IMR-90 (cell line): Measurements from ENCODE around the gene MYO7B. TPM values are rescaled to one million over a fixed set of nuclear protein-coding genes. Genes with fewer than 3 reads are reported as not detected.

ENCODE experiments used
- ATAC-seq: fragments of 200-7000 bp; cut with Tn5 transposase; 2 replicates; pipeline ENCODE4 v1.9.1; 2020; ENCODE audit warnings: low read depth, mild to moderate bottlenecking, moderate library complexity
- BruUV-seq: library from RNA; stranded (reverse); fragments of 400-500 nt; replicated peaks from 2 replicates; lab custom pipeline; 2021; lab: Mats Ljungman, UMichigan
- CTCF ChIA-PET: fragments of 300-600 bp; formaldehyde crosslinking; extraction: SDS; loops from one replicate; lab custom pipeline; 2021; ENCODE audit warnings: antibody characterized with exemption; lab: Yijun Ruan, JAX
- POLR2A ChIA-PET: fragments of 300-600 bp; sonication (Branson Sonifier 250); formaldehyde crosslinking; loops from one replicate; lab custom pipeline; 2022; ENCODE audit warnings: antibody characterized with exemption; ENCODE audit not compliant: unreplicated experiment; lab: Charles Lee
- DNase-seq: peaks from one replicate; pipeline ENCODE4 v3.0.0; 2013
- H2AFZ ChIP-seq: replicated peaks from 2 replicates; pipeline ENCODE3; 2013; ENCODE audit warnings: low read length, mild to moderate bottlenecking; ENCODE audit not compliant: poor library complexity
- H2AK5ac ChIP-seq: 2 replicates; pipeline ENCODE4 v1.6.1; 2013; ENCODE audit warnings: low read depth, low read length, inconsistent platforms
- H2AK9ac ChIP-seq: replicated peaks from 2 replicates; pipeline ENCODE3; 2013; ENCODE audit warnings: mild to moderate bottlenecking, low read depth, low read length, moderate library complexity; ENCODE audit not compliant: poor library complexity
- H2BK120ac ChIP-seq: 2 replicates; pipeline ENCODE4 v1.6.1; 2013; ENCODE audit warnings: low read depth, low read length, inconsistent platforms
- H2BK15ac ChIP-seq: 3 replicates; pipeline ENCODE4 v1.6.1; 2013; ENCODE audit warnings: low read depth, low read length, inconsistent platforms
- H2BK20ac ChIP-seq: 2 replicates; pipeline ENCODE4 v1.6.1; 2013; ENCODE audit warnings: low read depth, mild to moderate bottlenecking, inconsistent platforms, low read length, moderate library complexity
- H2BK5ac ChIP-seq: 2 replicates; pipeline ENCODE4 v1.6.1; 2013; ENCODE audit warnings: mild to moderate bottlenecking, low read depth, low read length, inconsistent platforms; ENCODE audit not compliant: poor library complexity, severe bottlenecking
- H3K14ac ChIP-seq: replicated peaks from 2 replicates; pipeline ENCODE4 v1.6.1; 2013; ENCODE audit warnings: low read depth, low read length, inconsistent platforms
- H3K18ac ChIP-seq: 2 replicates; pipeline ENCODE4 v1.6.1; 2013; ENCODE audit warnings: low read depth, low read length, control low read depth
- H3K23ac ChIP-seq: 2 replicates; pipeline ENCODE4 v1.6.1; 2013; ENCODE audit warnings: low read depth, low read length, inconsistent platforms
- H3K27ac ChIP-seq: 2 replicates; pipeline ENCODE4 v1.5.1; 2013; ENCODE audit warnings: mild to moderate bottlenecking, control low read depth, low read length; ENCODE audit not compliant: insufficient read depth
- H3K27me3 ChIP-seq: 2 replicates; pipeline ENCODE4 v1.6.1; 2013; ENCODE audit warnings: low read length; ENCODE audit not compliant: control insufficient read depth, insufficient read depth
- H3K36me3 ChIP-seq: 2 replicates; pipeline ENCODE4 v1.6.1; 2013; ENCODE audit warnings: low read length, mixed read lengths; ENCODE audit not compliant: control insufficient read depth, insufficient read depth
- H3K4ac ChIP-seq: 2 replicates; pipeline ENCODE4 v1.6.1; 2013; ENCODE audit warnings: low read depth, low read length, inconsistent platforms
- H3K4me1 ChIP-seq: 2 replicates; pipeline ENCODE4 v1.6.1; 2013; ENCODE audit warnings: low read length, mixed read lengths; ENCODE audit not compliant: control insufficient read depth, insufficient read depth
- H3K4me2 ChIP-seq: 2 replicates; pipeline ENCODE4 v1.6.1; 2013; ENCODE audit warnings: low read depth, mild to moderate bottlenecking, control low read depth, low read length, moderate library complexity
- H3K4me3 ChIP-seq: 2 replicates; pipeline ENCODE4 v1.5.1; 2013; ENCODE audit warnings: low read depth, mild to moderate bottlenecking, control low read depth, low read length, moderate library complexity; ENCODE audit not compliant: insufficient read depth
- H3K56ac ChIP-seq: 2 replicates; pipeline ENCODE4 v1.6.1; 2013; ENCODE audit warnings: low read length, inconsistent platforms; ENCODE audit not compliant: insufficient read depth; ENCODE audit errors: extremely low read depth
- H3K79me1 ChIP-seq, 2 experiments: 2 replicates each; pipeline ENCODE4 v1.6.1; 2013; ENCODE audit warnings: low read length in 2 of 2, inconsistent platforms in 1 of 2, low read depth in 1 of 2
- H3K9ac ChIP-seq: 2 replicates; pipeline ENCODE4 v1.6.1; 2013; ENCODE audit warnings: low read depth, low read length, control low read depth
- H3K9me1 ChIP-seq: 2 replicates; pipeline ENCODE4 v1.6.1; 2013; ENCODE audit warnings: low read length, inconsistent platforms; ENCODE audit not compliant: insufficient read depth
- H3K9me3 ChIP-seq: 2 replicates; pipeline ENCODE4 v1.6.1; 2013; ENCODE audit warnings: low read length; ENCODE audit not compliant: control insufficient read depth, insufficient read depth
- H4K20me1 ChIP-seq: 2 replicates; pipeline ENCODE4 v1.6.1; 2013; ENCODE audit warnings: low read length, inconsistent platforms; ENCODE audit not compliant: insufficient read depth
- H4K5ac ChIP-seq: 2 replicates; pipeline ENCODE4 v1.6.1; 2013; ENCODE audit warnings: mild to moderate bottlenecking, low read depth, low read length, control low read depth
- H4K8ac ChIP-seq, 2 experiments: 2 replicates each; pipeline ENCODE4 v1.6.1; 2013; ENCODE audit warnings: low read depth in 2 of 2, low read length in 2 of 2, control low read depth in 1 of 2, inconsistent platforms in 1 of 2
- H4K91ac ChIP-seq: 2 replicates; pipeline ENCODE4 v1.6.1; 2013; ENCODE audit warnings: low read depth, low read length, inconsistent platforms; ENCODE audit not compliant: insufficient read depth
- BHLHE40 ChIP-seq: fragments of 150-350 bp; IDR thresholded peaks from 2 replicates; pipeline ENCODE4 v1.6.1; 2016; ENCODE audit warnings: mild to moderate bottlenecking, low read depth, low read length
- CEBPB ChIP-seq: IDR thresholded peaks from 2 replicates; pipeline ENCODE4 v1.6.1; 2012; ENCODE audit warnings: low read depth, low read length, improper control_type of control experiment
- FOS ChIP-seq: fragments of 150-350 bp; IDR thresholded peaks from 2 replicates; pipeline ENCODE4 v1.6.1; 2016; ENCODE audit warnings: low read depth, low read length
- MAZ ChIP-seq: IDR thresholded peaks from 2 replicates; pipeline ENCODE4 v1.6.1; 2012; ENCODE audit warnings: low read depth, mild to moderate bottlenecking, low read length, improper control_type of control experiment, moderate library complexity, borderline replicate concordance
- NFE2L2 ChIP-seq: fragments of 150-350 bp; IDR thresholded peaks from 2 replicates; pipeline ENCODE4 v1.6.1; 2016; ENCODE audit warnings: low read depth, mild to moderate bottlenecking, low read length
- RAD21 ChIP-seq: IDR thresholded peaks from 2 replicates; pipeline ENCODE4 v1.6.1; 2012; ENCODE audit warnings: low read length, improper control_type of control experiment
- RCOR1 ChIP-seq: IDR thresholded peaks from 2 replicates; pipeline ENCODE4 v1.6.1; 2012; ENCODE audit warnings: mild to moderate bottlenecking, low read length, improper control_type of control experiment; ENCODE audit not compliant: insufficient replicate concordance
- RFX5 ChIP-seq: IDR thresholded peaks from 2 replicates; pipeline ENCODE4 v1.8.0; 2012; ENCODE audit warnings: low read depth, mild to moderate bottlenecking, low read length, moderate library complexity
- WGBS, 2 experiments: methylation state at CpG; one replicate each; pipeline versions ENCODE4 v1.1.5 to v1.1.7; 2013; ENCODE audit warnings: missing lambda C conversion rate in 2 of 2; ENCODE audit not compliant: insufficient read length in 1 of 2; ENCODE audit errors: extremely low coverage in 2 of 2; 5-methylcytosine and 5-hydroxymethylcytosine counted together
- dilution Hi-C: fragments of 300-500 bp; cut with HindIII; formaldehyde crosslinking; loops from one replicate; pipeline ENCODE4 v1.14.3; 2018; ENCODE audit warnings: low sequenced_read_pairs; ENCODE audit not compliant: unreplicated experiment
- in situ Hi-C: fragments of 300-500 bp; cut with MboI; formaldehyde crosslinking; loops from 3 replicates; pipeline ENCODE4 v1.14.3; 2019; ENCODE audit warnings: low sequenced_read_pairs, inconsistent platforms, mixed read lengths
- intact Hi-C: fragments of 100-400 bp; cut with micrococcal nuclease; formaldehyde crosslinking; loops from 2 replicates; pipeline ENCODE4 v1.10.0; 2022
- polyA plus RNA-seq, 3 experiments: library from polyadenylated mRNA; depleted of rRNA; stranded (reverse); fragments of >200 nt; gene quantifications; 2 replicates each; pipeline ENCODE4 v1.2.3, GENCODE V29; 2012; ENCODE audit warnings: low replicate concordance in 1 of 3
- total RNA-seq: library from RNA; depleted of rRNA; stranded (reverse); fragments of >200 nt; gene quantifications from 2 replicates; pipeline ENCODE4 v1.2.3, GENCODE V29; 2012
- TF ChIP-seq, protein P1 (sequence below): fragments of 150-350 bp; IDR thresholded peaks from 2 replicates; pipeline ENCODE4 v1.6.1; 2016; ENCODE audit warnings: low read depth, mild to moderate bottlenecking, low read length, moderate library complexity, borderline replicate concordance
- TF ChIP-seq, protein P2 (sequence below): conservative IDR thresholded peaks from 2 replicates; pipeline ENCODE4 v1.5.1; 2012; ENCODE audit warnings: mild to moderate bottlenecking, low read depth, low read length, improper control_type of control experiment
- TF ChIP-seq, protein P3 (sequence below): fragments of 150-350 bp; IDR thresholded peaks from 2 replicates; pipeline ENCODE4 v1.6.1; 2017; ENCODE audit warnings: mild to moderate bottlenecking, antibody characterized with exemption, low read length, low read depth

Gene MYO7B
- total and polyA plus RNA-seq, 2 of the 4 experiments (the other 2 are of a cell fraction), result 0.18 to 0.46 TPM

DNA sequence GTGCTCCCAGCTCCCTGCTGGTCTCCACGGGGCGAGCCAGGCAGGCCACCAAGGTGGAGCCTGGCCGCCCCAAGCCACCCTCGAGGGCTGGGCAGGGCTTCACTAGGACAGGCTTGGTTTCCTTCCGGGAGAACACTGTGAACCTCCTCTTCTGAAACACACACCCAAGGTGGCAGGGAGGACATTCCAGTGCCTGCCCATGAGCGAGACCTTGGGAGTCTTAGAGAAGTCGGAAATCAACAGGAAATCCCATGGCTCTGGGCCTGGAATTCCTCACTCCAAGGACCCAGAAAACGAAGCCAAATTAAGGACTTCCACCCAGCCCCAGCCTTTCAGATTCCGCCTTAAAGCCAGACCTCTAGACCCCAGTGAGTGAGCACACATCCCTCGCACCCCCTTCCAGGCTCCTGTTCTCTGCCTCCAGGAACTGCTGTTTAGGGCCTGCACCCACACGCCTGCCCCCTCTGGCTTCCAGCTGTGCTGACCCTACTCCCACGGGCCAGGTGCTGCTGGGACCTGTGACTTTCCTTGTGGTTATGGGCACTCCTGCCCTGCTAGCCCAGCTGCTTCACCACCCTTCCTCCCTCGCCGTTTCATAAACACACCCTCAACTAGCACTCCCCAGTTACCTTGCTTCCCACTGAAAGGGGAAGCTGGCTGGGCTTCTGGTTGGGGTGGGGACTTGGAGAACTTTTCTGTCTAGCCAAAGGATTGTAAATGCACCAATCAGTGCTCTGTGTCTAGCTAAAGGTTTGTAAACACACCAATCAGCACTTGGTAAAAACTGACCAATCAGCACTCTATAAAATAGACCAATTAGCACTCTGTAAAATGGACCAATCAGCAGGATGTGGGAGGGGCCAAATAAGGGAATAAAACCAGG is 124.2 kb downstream of the MYO7B start:
- peaks cover 14% of the 10 kb centered on the region for H3K4me1 ChIP-seq
- ChIA-PET CTCF (no interaction called here), POLR2A (no interaction called here)
- H2AK5ac ChIP-seq, result no peak overlapping the region; the same call in 1 of the 2 replicates
- ATAC-seq (no peak), DNase-seq (no peak)
- no peak overlapping the region for H4K8ac ChIP-seq
- no peak overlapping the region for H2BK15ac ChIP-seq
- peaks cover 19 to 64% of the 10 kb centered on the region in 2 experiments for H3K79me1 ChIP-seq
- H3K4ac ChIP-seq, result no peak overlapping the region
- peaks cover 2% of the 10 kb centered on the region; the same call in 1 of the 2 replicates for H3K9me3 ChIP-seq
- in situ Hi-C loops (no loop called here), intact Hi-C loops (no loop called here), dilution Hi-C loops (no loop called here)
- WGBS, 2 experiments, result 76% methylated on average over 3 of the region's 14 CpGs; no CpG with 5 or more reads in 1 of the 2 experiments
- no peak overlapping the region for H3K14ac ChIP-seq
- H2BK120ac ChIP-seq, result no peak overlapping the region
- H3K18ac ChIP-seq, result no peak overlapping the region
- no peak overlapping the region for H2AFZ ChIP-seq
- no peak overlapping the region for H4K91ac ChIP-seq
- H3K27me3 ChIP-seq, result no peaks in the 10 kb centered on the region
- H3K36me3 ChIP-seq, result peaks cover 11% of the 10 kb centered on the region
- H3K23ac ChIP-seq, result no peak overlapping the region
- H4K20me1 ChIP-seq, result peaks cover 74% of the 10 kb centered on the region
- no peak overlapping the region for H2AK9ac ChIP-seq
- TF ChIP-seq, protein P1, sequence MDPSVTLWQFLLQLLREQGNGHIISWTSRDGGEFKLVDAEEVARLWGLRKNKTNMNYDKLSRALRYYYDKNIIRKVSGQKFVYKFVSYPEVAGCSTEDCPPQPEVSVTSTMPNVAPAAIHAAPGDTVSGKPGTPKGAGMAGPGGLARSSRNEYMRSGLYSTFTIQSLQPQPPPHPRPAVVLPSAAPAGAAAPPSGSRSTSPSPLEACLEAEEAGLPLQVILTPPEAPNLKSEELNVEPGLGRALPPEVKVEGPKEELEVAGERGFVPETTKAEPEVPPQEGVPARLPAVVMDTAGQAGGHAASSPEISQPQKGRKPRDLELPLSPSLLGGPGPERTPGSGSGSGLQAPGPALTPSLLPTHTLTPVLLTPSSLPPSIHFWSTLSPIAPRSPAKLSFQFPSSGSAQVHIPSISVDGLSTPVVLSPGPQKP, result no peak
- TF ChIP-seq NFE2L2 (no peak), RCOR1 (no peak), BHLHE40 (no peak), FOS (no peak), CEBPB (no peak), RAD21 (no peak), RFX5 (no peak), MAZ (no peak)
- TF ChIP-seq, protein P2, sequence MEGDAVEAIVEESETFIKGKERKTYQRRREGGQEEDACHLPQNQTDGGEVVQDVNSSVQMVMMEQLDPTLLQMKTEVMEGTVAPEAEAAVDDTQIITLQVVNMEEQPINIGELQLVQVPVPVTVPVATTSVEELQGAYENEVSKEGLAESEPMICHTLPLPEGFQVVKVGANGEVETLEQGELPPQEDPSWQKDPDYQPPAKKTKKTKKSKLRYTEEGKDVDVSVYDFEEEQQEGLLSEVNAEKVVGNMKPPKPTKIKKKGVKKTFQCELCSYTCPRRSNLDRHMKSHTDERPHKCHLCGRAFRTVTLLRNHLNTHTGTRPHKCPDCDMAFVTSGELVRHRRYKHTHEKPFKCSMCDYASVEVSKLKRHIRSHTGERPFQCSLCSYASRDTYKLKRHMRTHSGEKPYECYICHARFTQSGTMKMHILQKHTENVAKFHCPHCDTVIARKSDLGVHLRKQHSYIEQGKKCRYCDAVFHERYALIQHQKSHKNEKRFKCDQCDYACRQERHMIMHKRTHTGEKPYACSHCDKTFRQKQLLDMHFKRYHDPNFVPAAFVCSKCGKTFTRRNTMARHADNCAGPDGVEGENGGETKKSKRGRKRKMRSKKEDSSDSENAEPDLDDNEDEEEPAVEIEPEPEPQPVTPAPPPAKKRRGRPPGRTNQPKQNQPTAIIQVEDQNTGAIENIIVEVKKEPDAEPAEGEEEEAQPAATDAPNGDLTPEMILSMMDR, result no peak
- TF ChIP-seq, protein P3, sequence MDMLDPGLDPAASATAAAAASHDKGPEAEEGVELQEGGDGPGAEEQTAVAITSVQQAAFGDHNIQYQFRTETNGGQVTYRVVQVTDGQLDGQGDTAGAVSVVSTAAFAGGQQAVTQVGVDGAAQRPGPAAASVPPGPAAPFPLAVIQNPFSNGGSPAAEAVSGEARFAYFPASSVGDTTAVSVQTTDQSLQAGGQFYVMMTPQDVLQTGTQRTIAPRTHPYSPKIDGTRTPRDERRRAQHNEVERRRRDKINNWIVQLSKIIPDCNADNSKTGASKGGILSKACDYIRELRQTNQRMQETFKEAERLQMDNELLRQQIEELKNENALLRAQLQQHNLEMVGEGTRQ, result no peak
- H2BK20ac ChIP-seq, result no peak overlapping the region
- no peak overlapping the region for H3K9ac ChIP-seq
- peaks cover 28% of the 10 kb centered on the region for H3K9me1 ChIP-seq
- H3K4me3 ChIP-seq, result no peak overlapping the region
- H3K27ac ChIP-seq, result no peak overlapping the region
- H3K4me2 ChIP-seq, result no peak overlapping the region
- no peak overlapping the region for H2BK5ac ChIP-seq
- BruUV-seq, result no TSS peak
- H4K5ac ChIP-seq, result no peak overlapping the region
- no peak overlapping the region for H3K56ac ChIP-seq
